ENCODE measurements around the gene HAGH. TPM values are rescaled to one million over a fixed set of nuclear protein-coding genes. Genes with fewer than 3 reads are reported as not detected.
A peak's percentile ranks its signal among the peaks of the same experiment; 100 is the strongest.

The HAGH gene
- polyA plus RNA-seq, 1 donor from 2014 or later: 163 TPM

DNA sequence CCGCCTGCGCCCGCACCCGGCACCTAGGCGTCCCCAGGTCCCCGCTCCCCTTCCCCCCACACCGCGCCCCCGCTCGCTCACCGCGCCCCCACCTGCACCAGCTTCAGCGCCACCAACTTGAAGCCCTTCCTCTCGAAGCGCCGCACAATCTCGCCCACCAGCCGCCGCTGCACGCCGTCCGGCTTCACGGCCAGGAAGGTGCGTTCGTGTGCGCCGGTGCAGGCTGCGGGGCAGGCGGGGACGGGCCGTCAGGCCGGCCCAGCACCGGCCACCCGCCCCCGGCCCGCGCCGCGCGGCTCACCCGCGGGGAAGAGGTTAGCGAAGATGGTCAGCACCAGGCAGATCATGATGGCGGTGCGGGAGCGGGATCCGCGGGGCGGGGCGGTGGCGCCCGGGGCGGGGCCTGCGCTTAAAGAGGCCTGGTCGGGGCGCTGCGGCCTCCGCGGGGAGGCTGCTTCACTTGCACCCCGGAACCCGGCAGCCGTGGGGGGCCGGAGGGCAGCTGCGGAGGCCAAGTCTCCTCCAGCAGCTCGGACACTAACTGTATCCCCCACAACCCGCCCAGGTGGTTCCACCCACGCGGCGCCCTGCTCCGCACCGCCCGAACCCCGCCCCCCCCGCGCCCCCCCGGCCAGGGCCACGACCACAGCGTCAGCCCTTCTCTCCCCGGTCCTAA, 55.3 kb downstream of the HAGH start, which contains the start of gene NME3:
Gene NME3, minus strand, starts transcription at position 356 of the 676 bp plus-strand sequence. Its CDS starts 9 bp downstream, at position 347.
- Histone ChIP-seq H3K27ac (ENCODE audit: low read length) (peak within 1 kb of the TSS; percentile 74), H2AFZ (ENCODE audit: low read depth, low read length) (no peak within 1 kb of the TSS), H3K4me3 (ENCODE audit: low read length) (peak within 1 kb of the TSS; percentile 98), H3K79me2 (replicated peaks; ENCODE audit: insufficient read depth, low read length) (peaks cover 9% of the 10 kb centered on the region), H3K9me2 (ENCODE audit: insufficient read depth, low read length) (no peaks in the 10 kb centered on the region), H3K36me3 (ENCODE audit: insufficient read depth, low read length) (no peaks in the 10 kb centered on the region), H3F3A (ENCODE audit: insufficient read depth, low read length, poor library complexity, severe bottlenecking) (no peaks in the 10 kb centered on the region), H3K27me3 (ENCODE audit: insufficient read depth, low read depth, low read length) (no peaks in the 10 kb centered on the region), H3K9ac (ENCODE audit: low read length) (peak within 1 kb of the TSS; percentile 84), H3K9me3 (ENCODE audit: low read length) (no peaks in the 10 kb centered on the region), H4K20me1 (ENCODE audit: insufficient read depth) (no peaks in the 10 kb centered on the region), H3K4me2 (ENCODE audit: low read length) (peak within 1 kb of the TSS; percentile 93)
- no peak for TF ChIP-seq POLR2AphosphoS5 (IDR thresholded peaks at IDR 0.05)
- TF ChIP-seq, protein P1, sequence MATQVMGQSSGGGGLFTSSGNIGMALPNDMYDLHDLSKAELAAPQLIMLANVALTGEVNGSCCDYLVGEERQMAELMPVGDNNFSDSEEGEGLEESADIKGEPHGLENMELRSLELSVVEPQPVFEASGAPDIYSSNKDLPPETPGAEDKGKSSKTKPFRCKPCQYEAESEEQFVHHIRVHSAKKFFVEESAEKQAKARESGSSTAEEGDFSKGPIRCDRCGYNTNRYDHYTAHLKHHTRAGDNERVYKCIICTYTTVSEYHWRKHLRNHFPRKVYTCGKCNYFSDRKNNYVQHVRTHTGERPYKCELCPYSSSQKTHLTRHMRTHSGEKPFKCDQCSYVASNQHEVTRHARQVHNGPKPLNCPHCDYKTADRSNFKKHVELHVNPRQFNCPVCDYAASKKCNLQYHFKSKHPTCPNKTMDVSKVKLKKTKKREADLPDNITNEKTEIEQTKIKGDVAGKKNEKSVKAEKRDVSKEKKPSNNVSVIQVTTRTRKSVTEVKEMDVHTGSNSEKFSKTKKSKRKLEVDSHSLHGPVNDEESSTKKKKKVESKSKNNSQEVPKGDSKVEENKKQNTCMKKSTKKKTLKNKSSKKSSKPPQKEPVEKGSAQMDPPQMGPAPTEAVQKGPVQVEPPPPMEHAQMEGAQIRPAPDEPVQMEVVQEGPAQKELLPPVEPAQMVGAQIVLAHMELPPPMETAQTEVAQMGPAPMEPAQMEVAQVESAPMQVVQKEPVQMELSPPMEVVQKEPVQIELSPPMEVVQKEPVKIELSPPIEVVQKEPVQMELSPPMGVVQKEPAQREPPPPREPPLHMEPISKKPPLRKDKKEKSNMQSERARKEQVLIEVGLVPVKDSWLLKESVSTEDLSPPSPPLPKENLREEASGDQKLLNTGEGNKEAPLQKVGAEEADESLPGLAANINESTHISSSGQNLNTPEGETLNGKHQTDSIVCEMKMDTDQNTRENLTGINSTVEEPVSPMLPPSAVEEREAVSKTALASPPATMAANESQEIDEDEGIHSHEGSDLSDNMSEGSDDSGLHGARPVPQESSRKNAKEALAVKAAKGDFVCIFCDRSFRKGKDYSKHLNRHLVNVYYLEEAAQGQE (IDR thresholded peaks at IDR 0.05; ENCODE audit: borderline replicate concordance): no peak
- no peak for TF ChIP-seq TAF1 (IDR thresholded peaks at IDR 0.05; ENCODE audit: low read depth)
- TF ChIP-seq EP300 (conservative IDR thresholded peaks at IDR 0.05; ENCODE audit: poor library complexity, severe bottlenecking): no peak
- TF ChIP-seq MXI1 (conservative IDR thresholded peaks at IDR 0.05; ENCODE audit: poor library complexity, severe bottlenecking): peak; percentile 20
- TF ChIP-seq, protein P2, sequence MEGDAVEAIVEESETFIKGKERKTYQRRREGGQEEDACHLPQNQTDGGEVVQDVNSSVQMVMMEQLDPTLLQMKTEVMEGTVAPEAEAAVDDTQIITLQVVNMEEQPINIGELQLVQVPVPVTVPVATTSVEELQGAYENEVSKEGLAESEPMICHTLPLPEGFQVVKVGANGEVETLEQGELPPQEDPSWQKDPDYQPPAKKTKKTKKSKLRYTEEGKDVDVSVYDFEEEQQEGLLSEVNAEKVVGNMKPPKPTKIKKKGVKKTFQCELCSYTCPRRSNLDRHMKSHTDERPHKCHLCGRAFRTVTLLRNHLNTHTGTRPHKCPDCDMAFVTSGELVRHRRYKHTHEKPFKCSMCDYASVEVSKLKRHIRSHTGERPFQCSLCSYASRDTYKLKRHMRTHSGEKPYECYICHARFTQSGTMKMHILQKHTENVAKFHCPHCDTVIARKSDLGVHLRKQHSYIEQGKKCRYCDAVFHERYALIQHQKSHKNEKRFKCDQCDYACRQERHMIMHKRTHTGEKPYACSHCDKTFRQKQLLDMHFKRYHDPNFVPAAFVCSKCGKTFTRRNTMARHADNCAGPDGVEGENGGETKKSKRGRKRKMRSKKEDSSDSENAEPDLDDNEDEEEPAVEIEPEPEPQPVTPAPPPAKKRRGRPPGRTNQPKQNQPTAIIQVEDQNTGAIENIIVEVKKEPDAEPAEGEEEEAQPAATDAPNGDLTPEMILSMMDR (IDR thresholded peaks at IDR 0.05; ENCODE audit: poor library complexity, severe bottlenecking): no peak
- no peak for TF ChIP-seq SMC3 (conservative IDR thresholded peaks at IDR 0.05; ENCODE audit: poor library complexity)

DNA sequence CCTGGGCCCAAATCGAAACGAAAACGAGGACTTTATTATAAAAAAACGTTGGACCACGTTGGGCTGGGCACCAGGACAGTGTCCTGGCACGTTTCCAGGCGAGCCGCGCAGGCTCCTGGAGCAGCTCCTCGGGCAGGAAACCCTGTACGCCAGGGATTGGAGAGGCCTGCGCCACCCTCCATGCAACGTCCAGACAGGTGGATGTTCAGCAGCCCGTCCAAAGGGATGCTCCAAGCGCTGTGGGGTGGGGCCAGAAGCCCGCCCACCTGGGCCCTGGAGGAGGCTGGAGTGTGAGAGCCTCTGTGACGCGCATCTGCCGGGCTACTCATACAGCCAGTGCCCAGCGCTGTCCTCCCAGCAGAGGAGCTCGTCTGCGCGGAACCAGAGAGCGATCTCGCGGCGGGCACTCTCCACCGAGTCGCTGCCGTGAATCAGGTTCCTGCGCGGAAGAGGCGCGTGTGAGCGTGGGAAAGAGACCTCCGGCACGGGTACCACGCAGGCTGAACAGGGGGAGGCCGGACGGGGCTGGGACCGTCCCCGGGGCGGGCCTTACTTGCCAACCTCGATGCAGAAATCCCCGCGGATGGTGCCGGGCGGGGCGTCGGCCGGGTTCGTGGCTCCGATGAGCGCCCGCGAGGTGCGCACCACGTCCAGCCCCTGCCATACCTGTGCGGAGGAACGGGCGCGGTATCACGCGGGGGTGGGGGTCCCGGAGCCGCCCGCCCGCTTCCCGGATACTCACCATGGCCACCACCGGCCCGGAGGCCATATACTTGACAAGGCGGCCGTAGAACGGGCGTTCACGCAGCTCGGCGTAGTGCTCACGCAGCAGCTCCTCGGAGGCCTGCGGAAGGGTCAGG, 56.1 kb downstream of the HAGH start:
- Histone ChIP-seq H3F3A (ENCODE audit: insufficient read depth, low read length, poor library complexity, severe bottlenecking) (no peaks in the 10 kb centered on the region), H3K79me2 (replicated peaks; ENCODE audit: insufficient read depth, low read length) (peaks cover 9% of the 10 kb centered on the region), H3K9me2 (ENCODE audit: insufficient read depth, low read length) (no peaks in the 10 kb centered on the region), H3K36me3 (ENCODE audit: insufficient read depth, low read length) (no peaks in the 10 kb centered on the region), H3K4me3 (ENCODE audit: low read length) (peak overlapping the region; percentile 98), H3K27ac (ENCODE audit: low read length) (no peak overlapping the region), H4K20me1 (ENCODE audit: insufficient read depth) (no peaks in the 10 kb centered on the region), H3K9me3 (ENCODE audit: low read length) (no peaks in the 10 kb centered on the region), H3K4me2 (ENCODE audit: low read length) (no peak overlapping the region), H3K9ac (ENCODE audit: low read length) (peak overlapping the region; percentile 84), H2AFZ (ENCODE audit: low read depth, low read length) (no peak overlapping the region), H3K27me3 (ENCODE audit: insufficient read depth, low read depth, low read length) (no peaks in the 10 kb centered on the region)
- no peak for TF ChIP-seq TAF1 (IDR thresholded peaks at IDR 0.05; ENCODE audit: low read depth)
- TF ChIP-seq, protein P2 (IDR thresholded peaks at IDR 0.05; ENCODE audit: poor library complexity, severe bottlenecking): no peak

Measured in neural cell (in vitro differentiated cells).